Caco-2 (cell line): ENCODE results near the gene NF2. TPM values are rescaled to one million over a fixed set of nuclear protein-coding genes. Genes with fewer than 3 reads are reported as not detected.

Source experiments
- BruUV-seq: library from RNA; stranded (reverse); fragments of 400-500 nt; replicated peaks from 2 replicates; lab custom pipeline; 2021; lab: Mats Ljungman, UMichigan
- CTCF ChIA-PET: fragments of 300-600 bp; sonication (Branson Sonifier 250); formaldehyde crosslinking; loops from one replicate; lab custom pipeline; 2022; ENCODE audit warnings: antibody characterized with exemption; lab: Charles Lee
- POLR2A ChIA-PET: fragments of 300-600 bp; sonication (Branson Sonifier 250); formaldehyde crosslinking; loops from one replicate; lab custom pipeline; 2022; ENCODE audit warnings: antibody characterized with exemption; lab: Charles Lee
- DNase-seq, 2 experiments: peaks; one replicate each; pipeline versions ENCODE4 v3.0.0 to v3.0.0-alpha.2; 2020 to 2022
- H3K27me3 ChIP-seq: replicated peaks from 2 replicates; pipeline ENCODE4 v1.6.0; 2011; ENCODE audit warnings: low read length; ENCODE audit not compliant: control insufficient read depth, insufficient read depth
- H3K36me3 ChIP-seq: 2 replicates; pipeline ENCODE4 v1.5.1; 2011; ENCODE audit warnings: low read length; ENCODE audit not compliant: control insufficient read depth, insufficient read depth
- H3K4me1 ChIP-seq: fragments of 250-450 bp; sonication (Bioruptor Pico); 2 replicates; pipeline ENCODE4 v1.5.1; 2020; ENCODE audit warnings: mild to moderate bottlenecking
- H3K4me3 ChIP-seq: 2 replicates; pipeline ENCODE4 v1.5.1; 2011; ENCODE audit warnings: low read depth, mild to moderate bottlenecking, control low read depth, low read length
- H3K9me3 ChIP-seq: fragments of 250-450 bp; sonication (Bioruptor Pico); 2 replicates; pipeline ENCODE4 v1.5.1; 2020; ENCODE audit warnings: mild to moderate bottlenecking, moderate library complexity
- H3K27ac Mint-ChIP-seq: one replicate; pipeline ENCODE4 v1.8.0; 2022; ENCODE audit warnings: mixed read lengths; ENCODE audit not compliant: unreplicated experiment
- H3K27me3 Mint-ChIP-seq: one replicate; pipeline ENCODE4 v1.8.0; 2022; ENCODE audit warnings: mixed read lengths; ENCODE audit not compliant: insufficient read depth, unreplicated experiment
- H3K36me3 Mint-ChIP-seq: one replicate; pipeline ENCODE4 v1.8.0; 2022; ENCODE audit warnings: mild to moderate bottlenecking, mixed read lengths; ENCODE audit not compliant: insufficient read depth, unreplicated experiment
- H3K4me1 Mint-ChIP-seq: one replicate; pipeline ENCODE4 v1.8.0; 2022; ENCODE audit warnings: low read depth, mixed read lengths; ENCODE audit not compliant: unreplicated experiment
- H3K4me3 Mint-ChIP-seq: one replicate; pipeline ENCODE4 v1.8.0; 2022; ENCODE audit warnings: mild to moderate bottlenecking, moderate library complexity, mixed read lengths; ENCODE audit not compliant: unreplicated experiment
- H3K9me3 Mint-ChIP-seq: one replicate; pipeline ENCODE4 v1.8.0; 2022; ENCODE audit warnings: mixed read lengths; ENCODE audit not compliant: unreplicated experiment
- CTCF ChIP-seq, 2 experiments: fragments of 200-600 bp in 1 of 2; IDR thresholded peaks; 1 replicate in 1 of 2; 2 replicates in 1 of 2; pipeline versions ENCODE4 v1.5.1 to v1.8.0; 2011 to 2022; ENCODE audit warnings: antibody characterized with exemption in 1 of 2, control low read depth in 1 of 2, inconsistent platforms in 1 of 2, low read depth in 1 of 2, low read length in 1 of 2, mild to moderate bottlenecking in 1 of 2, moderate library complexity in 1 of 2; ENCODE audit not compliant: insufficient read depth in 1 of 2, severe bottlenecking in 1 of 2, unreplicated experiment in 1 of 2
- intact Hi-C: fragments of 100-400 bp; cut with micrococcal nuclease; formaldehyde crosslinking; loops from one replicate; pipeline ENCODE4 v1.10.0; 2022; ENCODE audit not compliant: unreplicated experiment
- total RNA-seq: library from RNA; stranded (reverse); gene quantifications from 2 replicates; pipeline ENCODE4 v1.2.3, GENCODE V29; 2022

Gene NF2
- total RNA-seq, 1 experiment from 2014 or later, result 53.2 TPM

- H3K4me1 Mint-ChIP-seq, result no peaks in the 10 kb centered on the region
- H3K9me3 Mint-ChIP-seq, result no peaks in the 10 kb centered on the region
- no TSS peak for BruUV-seq
These were observed 65.2 kb downstream of the NF2 start for GRCh38 chr22:29668673-29669072.

DNA sequence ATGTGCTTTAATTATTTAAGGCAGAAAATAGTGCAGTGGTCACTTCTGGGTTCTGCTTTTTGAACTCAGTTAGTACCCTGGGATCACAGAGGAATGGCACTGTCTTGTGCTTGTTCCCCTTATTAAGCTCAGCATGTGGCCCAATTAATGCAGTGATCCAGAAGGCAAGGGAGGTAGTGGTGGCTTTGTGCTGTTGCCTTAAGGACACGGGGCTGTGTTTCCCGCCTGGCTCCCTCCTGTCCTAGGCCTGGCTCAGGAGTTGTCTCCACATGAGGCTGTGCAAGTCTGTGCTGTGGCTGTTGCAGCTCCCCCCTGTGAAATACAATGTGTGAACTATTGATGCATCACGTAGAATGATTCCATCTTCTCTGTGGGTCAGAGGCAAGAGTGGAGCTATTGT is 67.2 kb downstream of the NF2 start:
- no peak overlapping the region for H3K27ac Mint-ChIP-seq
- H3K36me3 ChIP-seq, result peaks cover 1% of the 10 kb centered on the region
- BruUV-seq, result no TSS peak

More at GRCh38 chr22:29668673-29669072, 65.2 kb downstream of the NF2 start:
- Histone ChIP-seq H3K27me3 (no peaks in the 10 kb centered on the region), H3K36me3 (no peaks in the 10 kb centered on the region; the same call in 1 of the 2 replicates), H3K9me3 (no peaks in the 10 kb centered on the region), H3K4me3 (no peak overlapping the region), H3K4me1 (no peaks in the 10 kb centered on the region)
- DNase-seq, result no peak
- no peak overlapping the region for H3K27ac Mint-ChIP-seq
- ChIA-PET CTCF (no interaction called here), POLR2A (no interaction called here)
- intact Hi-C loops, result no loop called here
- H3K27me3 Mint-ChIP-seq, result no peaks in the 10 kb centered on the region
- peaks cover 10% of the 10 kb centered on the region for H3K36me3 Mint-ChIP-seq
- no peak overlapping the region for H3K4me3 Mint-ChIP-seq
- TF ChIP-seq CTCF (IDR thresholded peaks at IDR 0.05; ENCODE audit: insufficient read depth in 1 of 2, low read depth in 1 of 2, low read length in 1 of 2, severe bottlenecking in 1 of 2, unreplicated experiment in 1 of 2), result no peak

DNA sequence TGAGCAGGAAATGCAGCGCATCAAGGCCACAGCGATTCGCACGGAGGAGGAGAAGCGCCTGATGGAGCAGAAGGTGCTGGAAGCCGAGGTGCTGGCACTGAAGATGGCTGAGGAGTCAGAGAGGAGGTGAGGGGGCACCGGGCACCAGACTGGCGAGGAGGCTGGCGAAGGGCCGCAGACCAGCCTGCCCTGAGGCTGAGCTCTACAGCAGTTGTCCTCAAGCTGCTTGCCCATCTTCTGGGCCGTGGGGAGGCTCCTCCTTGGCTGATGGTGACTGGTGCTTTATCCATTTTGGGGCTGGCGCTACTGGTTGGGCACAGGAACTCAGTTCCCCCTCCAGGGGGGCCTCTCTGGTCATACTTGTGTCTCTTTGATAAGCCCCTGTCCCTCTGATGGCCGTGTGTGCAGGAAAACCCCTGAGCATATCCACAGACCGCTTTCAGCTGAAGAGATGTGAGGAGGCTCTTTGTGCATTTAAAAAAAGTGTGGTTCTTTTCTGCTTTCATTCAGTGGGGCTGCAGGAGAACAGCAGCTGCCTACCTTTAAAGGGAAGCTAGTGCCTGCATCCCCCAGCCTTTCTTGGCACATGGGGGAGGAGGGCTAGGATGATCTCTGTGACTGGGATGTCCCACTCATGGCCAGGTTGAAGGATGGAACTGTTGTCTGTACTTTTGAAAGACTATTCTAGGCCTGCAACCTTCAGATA is 70.1 kb downstream of the NF2 start:
- ChIA-PET POLR2A (no interaction called here), CTCF (interaction anchor here (0.5 kb wide), 1 partner anchor 179 kb away, joined by 3 read pairs; no protein-coding TSS in a partner anchor)
- no peak for DNase-seq
- TF ChIP-seq CTCF (IDR thresholded peaks at IDR 0.05; ENCODE audit: insufficient read depth in 1 of 2, low read depth in 1 of 2, low read length in 1 of 2, severe bottlenecking in 1 of 2, unreplicated experiment in 1 of 2), result no peak
- Histone ChIP-seq H3K4me1 (no peaks in the 10 kb centered on the region), H3K4me3 (no peak overlapping the region), H3K9me3 (no peaks in the 10 kb centered on the region), H3K27me3 (no peaks in the 10 kb centered on the region), H3K36me3 (peaks cover 3% of the 10 kb centered on the region; the same call in 1 of the 2 replicates)
- H3K4me3 Mint-ChIP-seq, result no peak overlapping the region
- no TSS peak for BruUV-seq
- no peaks in the 10 kb centered on the region for H3K9me3 Mint-ChIP-seq
- peaks cover 36% of the 10 kb centered on the region for H3K36me3 Mint-ChIP-seq
- no peaks in the 10 kb centered on the region for H3K4me1 Mint-ChIP-seq
- no peak overlapping the region for H3K27ac Mint-ChIP-seq
- no peaks in the 10 kb centered on the region for H3K27me3 Mint-ChIP-seq
- intact Hi-C loops, result no loop called here

More for the DNA sequence above, 67.2 kb downstream of the NF2 start:
- no peak for TF ChIP-seq CTCF (IDR thresholded peaks at IDR 0.05; ENCODE audit: insufficient read depth in 1 of 2, low read depth in 1 of 2, low read length in 1 of 2, severe bottlenecking in 1 of 2, unreplicated experiment in 1 of 2)
- no peak for DNase-seq
- Mint-ChIP-seq H3K27me3 (no peaks in the 10 kb centered on the region), H3K4me1 (no peaks in the 10 kb centered on the region), H3K4me3 (no peak overlapping the region), H3K9me3 (no peaks in the 10 kb centered on the region), H3K36me3 (peaks cover 16% of the 10 kb centered on the region)
- intact Hi-C loops, result no loop called here
- Histone ChIP-seq H3K9me3 (no peaks in the 10 kb centered on the region), H3K27me3 (no peaks in the 10 kb centered on the region), H3K4me1 (no peaks in the 10 kb centered on the region), H3K4me3 (no peak overlapping the region)
- ChIA-PET CTCF (no interaction called here), POLR2A (no interaction called here)
